GM12801 (cell line): ENCODE measurements around the gene ZYX.

Experiments
- CTCF ChIP-seq: IDR thresholded peaks from one replicate; pipeline ENCODE4 v1.5.1; 2011; ENCODE audit warnings: control low read depth; ENCODE audit not compliant: insufficient read length; ENCODE audit errors: extremely low read depth

Gene ZYX

DNA sequence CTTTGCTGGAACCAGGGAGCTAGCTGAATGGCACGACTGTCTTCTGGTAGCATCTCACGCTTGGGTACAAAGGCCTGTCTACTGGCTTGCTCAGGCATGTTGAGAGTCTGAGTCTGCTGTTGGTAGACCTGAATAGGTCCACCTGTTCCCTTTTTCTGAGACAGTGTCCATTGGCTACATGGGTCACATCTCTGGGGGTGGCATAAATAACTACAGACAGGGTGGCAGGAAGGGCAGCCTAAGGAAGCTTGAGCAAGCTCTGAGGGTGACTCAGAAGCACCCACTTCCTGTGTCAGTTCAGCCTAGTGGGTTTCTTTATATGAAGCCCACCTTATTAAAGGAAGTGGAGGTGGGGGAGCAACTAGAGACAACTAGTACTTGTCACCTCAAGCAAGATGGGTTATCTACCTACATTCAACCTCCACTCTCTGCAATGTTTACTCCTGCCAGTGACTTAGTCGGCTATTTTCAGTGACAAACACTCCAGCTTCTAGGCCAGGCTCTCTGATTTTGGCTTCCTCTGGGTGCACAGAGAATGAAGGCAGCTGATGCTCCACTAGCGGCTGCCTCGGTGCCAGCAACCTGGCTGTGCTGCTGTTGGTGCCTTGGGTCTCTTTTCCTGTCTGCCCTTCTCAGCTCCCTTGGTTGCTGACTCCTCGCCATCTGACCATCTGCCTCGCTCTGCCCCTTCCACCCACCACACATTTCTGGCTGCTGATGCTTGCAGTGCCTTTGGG lies 5.7 kb upstream of the ZYX start:
- no peak for TF ChIP-seq CTCF

DNA sequence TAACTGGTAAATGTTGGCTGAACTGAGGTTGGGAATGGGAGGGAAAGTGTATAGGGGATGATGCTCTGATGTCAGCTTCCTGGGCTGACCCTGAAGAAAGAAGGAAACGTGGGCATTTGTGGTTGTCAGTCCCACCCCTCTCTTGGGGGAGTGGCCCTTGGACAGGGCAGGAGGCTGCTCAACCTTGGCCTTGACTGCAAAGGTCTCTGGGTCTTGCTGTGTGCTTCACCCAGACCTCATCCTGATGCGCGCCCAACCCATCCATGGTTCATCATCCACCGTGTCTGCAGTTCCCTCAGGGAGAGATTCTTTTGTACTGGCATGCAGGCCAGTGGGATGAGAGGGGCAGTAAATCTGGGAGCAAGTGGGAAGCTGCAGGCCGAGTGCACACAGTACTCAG lies 4.7 kb upstream of the ZYX start:
- TF ChIP-seq CTCF: no peak

- no peak for TF ChIP-seq CTCF
Measured at GRCh38 chr7:143379611-143380259, 1.4 kb upstream of the ZYX start.

DNA sequence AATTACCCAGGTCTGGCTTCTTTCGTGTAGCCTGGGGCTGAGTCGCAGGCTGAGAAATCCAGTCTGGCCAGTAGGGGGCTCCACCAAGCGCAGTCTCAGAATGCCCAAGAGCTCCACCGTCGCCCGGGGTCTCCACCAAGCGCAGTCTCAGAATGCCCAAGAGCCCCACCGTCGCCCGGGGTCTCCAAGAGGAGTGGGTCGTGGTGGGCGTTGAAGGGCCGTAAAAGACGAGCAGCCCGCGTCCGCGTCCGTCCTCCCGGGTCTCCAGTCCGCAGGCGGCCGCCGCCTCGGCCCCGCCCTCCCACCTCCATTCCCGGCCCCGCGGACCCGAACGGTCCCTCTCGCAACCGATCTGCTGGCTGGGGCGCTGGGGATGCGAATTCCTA lies 892 bp upstream of the ZYX start:
- no peak for TF ChIP-seq CTCF

DNA sequence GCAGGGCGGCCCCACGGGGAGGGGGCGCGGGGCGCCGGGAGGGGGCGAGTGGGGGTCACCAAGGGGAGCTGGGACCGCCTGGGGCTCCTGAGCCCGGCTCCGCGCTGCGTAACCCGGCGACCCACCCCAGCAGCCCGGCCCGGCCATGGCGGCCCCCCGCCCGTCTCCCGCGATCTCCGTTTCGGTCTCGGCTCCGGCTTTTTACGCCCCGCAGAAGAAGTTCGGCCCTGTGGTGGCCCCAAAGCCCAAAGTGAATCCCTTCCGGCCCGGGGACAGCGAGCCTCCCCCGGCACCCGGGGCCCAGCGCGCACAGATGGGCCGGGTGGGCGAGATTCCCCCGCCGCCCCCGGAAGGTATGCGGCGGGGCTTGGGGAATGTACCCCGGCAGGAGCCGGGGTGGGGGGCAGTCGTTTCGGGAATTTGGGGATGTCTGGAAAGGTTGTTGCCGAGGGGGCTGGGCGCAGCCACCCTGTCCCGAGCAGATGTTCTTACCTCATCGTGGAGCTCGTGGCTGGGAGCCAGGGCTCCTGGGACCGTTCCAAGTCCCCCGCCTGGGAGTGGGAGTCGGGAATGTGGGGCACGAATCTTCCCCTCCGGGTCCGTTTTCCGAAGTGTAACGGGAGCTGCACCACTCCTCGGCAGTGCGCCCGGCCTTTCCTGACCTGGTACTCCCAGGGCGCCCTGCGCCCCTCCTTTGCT lies 431 bp downstream of the ZYX start:
- TF ChIP-seq CTCF: no peak

DNA sequence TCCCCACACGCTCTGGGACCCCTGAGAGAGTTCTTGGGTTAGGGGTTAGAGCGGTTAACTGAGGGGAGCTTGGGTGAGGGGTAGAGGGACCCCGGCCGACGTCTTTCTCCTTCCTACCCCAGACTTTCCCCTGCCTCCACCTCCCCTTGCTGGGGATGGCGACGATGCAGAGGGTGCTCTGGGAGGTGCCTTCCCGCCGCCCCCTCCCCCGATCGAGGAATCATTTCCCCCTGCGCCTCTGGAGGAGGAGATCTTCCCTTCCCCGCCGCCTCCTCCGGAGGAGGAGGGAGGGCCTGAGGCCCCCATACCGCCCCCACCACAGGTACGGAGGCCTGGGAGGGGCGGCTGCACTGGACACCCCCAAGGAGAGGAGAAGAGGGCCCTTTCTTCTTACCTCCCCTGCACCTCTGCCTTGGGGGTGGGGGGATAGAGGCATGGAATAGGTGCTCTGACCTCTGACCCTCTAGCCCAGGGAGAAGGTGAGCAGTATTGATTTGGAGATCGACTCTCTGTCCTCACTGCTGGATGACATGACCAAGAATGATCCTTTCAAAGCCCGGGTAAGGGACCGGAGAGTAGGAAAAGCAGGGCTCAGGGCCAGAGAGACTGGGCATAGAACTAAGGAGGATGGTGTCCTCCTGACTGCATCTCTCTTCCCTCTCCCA lies 1.1 kb downstream of the ZYX start:
- no peak for TF ChIP-seq CTCF

DNA sequence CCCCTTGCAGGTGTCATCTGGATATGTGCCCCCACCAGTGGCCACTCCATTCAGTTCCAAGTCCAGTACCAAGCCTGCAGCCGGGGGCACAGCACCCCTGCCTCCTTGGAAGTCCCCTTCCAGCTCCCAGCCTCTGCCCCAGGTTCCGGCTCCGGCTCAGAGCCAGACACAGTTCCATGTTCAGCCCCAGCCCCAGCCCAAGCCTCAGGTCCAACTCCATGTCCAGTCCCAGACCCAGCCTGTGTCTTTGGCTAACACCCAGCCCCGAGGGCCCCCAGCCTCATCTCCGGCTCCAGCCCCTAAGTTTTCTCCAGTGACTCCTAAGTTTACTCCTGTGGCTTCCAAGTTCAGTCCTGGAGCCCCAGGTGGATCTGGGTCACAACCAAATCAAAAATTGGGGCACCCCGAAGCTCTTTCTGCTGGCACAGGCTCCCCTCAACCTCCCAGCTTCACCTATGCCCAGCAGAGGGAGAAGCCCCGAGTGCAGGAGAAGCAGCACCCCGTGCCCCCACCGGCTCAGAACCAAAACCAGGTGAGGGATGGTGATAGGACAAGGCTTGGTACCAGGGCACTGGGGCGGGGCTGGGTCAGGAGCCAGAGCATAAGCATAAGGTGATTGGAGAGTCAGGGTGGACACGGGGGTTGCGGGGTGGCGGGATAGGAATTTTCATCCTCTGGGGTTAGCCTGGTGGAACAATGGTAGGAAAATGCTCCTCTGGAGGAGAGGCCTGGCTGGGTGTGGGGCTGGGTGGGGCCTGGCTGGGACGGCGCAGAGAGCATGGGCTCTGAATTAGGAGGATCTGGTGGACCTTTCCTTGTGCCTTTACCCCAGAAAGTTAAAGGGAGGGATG lies 1.9 kb downstream of the ZYX start:
- TF ChIP-seq CTCF: no peak
